NCI-H82 (cell line): Measurements from ENCODE around the gene CARTPT.
A peak's percentile ranks its signal among the peaks of the same experiment; 100 is the strongest.

ENCODE experiments used
- DNase-seq: peaks from one replicate; lab custom pipeline; 2025; lab: John Stamatoyannopoulos, UW

The CARTPT gene

DNA sequence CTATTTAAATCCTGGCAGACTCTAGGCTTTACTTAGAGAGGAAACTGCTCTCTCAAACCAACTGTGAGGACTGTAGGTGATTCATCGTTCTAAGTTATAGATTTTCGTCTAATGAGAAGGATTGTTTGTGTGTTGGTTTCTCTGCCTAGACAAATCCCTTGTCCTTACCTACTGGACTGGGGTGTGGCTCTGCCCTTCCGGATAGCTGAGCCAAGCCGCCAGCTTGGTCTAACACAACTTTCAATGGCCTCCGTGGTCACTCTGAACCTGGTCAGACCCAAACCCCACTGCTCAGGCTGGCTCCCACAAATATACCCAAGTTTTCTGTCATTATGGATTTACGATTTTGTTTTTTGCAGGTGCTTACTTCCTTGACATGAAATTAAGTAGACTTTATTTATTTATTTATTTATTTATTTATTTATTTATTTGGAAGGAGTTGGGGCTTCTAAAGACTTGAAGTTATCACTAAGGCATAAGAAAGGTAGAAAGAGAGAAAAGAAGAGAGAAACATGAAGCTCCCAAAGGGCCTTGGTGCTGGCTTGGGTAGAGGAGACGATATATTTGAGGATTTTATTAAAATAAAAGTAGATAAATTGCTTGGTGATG, 19.0 kb downstream of the CARTPT start:
- no peak for DNase-seq

DNA sequence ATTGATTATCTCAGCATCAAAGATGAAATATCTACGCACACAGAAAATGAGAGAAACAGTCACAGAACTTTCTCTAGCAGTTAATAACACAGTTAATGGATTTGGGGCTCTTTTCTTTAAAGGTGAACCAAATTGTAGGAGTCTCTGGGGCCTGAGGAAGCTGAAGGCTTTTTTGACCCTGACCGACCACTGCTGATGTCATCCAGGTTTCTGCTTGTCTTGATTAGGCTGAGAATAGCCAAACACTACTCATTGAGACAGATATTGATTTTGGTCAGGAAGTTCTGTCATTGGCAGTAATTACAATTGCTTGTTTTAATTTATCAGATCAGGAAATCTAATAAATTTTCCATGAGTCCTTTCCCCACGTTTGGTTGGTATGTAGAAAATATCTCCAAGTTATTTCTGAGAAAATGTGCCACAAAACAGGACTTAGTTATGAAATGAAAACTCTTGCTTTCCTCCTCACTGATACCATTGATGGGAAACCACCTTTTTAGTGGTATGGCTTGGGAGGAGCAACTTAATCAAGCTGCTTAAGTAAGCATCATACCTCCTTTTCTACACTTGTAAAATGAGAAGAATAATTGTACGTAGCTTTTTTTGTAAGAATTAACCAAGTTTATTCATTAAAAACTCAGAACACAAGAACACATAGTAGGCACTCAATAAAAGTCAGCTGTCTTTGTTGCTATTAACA, 19.7 kb downstream of the CARTPT start:
- no peak for DNase-seq

DNA sequence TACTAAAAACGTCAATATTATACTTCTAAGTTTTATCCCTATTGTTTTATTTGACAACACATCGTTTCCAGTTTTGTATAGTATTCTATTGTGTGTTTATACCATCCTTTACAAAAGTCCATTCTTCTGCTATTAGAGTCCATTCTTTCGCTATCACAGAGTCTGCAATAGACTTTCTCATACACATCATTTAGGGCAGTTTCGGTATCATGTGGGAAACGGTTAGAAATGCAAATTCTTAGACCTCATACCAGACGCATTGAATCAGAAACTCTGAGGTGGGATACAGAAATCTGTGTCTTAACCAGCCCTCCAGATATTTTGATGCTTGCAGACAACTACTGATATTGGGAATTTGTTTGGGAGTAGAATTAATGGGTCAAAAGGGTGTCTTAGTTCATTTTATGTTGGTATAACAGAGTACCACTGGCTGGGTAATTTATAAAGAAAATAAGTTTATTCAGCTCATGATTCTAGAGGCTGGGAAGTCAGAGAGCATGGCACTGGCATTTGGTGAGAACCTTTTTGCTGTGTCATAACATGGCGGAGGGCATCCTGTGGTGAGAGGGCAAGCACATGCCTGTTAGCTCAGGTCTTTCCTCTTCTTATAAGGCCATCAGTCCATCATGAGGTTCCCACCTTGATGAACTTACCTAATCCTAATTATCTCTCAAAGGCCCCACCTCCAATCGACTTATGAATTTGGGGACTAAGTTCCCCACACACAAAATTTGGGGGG, 21.1 kb downstream of the CARTPT start:
- no peak for DNase-seq

DNA sequence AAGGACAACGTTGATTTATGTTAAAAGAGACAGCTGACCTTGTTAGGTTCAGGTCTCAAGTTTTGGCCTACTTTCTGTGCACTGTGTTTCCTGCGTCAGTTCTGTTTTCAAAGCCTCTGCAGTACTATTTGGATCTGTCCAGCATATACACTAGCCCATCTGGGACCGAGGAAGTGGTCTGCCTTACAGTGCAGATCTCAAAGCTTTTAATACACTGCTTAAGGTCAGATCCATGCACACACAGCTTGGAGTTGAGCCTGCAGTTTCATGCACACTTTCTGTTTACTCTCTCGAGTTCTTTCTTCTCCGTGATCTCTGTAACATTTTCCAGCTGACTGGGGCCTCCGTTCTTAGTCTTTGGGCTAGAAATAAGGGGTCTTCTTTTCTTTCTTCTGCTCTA, 24.1 kb downstream of the CARTPT start:
- DNase-seq: no peak

DNA sequence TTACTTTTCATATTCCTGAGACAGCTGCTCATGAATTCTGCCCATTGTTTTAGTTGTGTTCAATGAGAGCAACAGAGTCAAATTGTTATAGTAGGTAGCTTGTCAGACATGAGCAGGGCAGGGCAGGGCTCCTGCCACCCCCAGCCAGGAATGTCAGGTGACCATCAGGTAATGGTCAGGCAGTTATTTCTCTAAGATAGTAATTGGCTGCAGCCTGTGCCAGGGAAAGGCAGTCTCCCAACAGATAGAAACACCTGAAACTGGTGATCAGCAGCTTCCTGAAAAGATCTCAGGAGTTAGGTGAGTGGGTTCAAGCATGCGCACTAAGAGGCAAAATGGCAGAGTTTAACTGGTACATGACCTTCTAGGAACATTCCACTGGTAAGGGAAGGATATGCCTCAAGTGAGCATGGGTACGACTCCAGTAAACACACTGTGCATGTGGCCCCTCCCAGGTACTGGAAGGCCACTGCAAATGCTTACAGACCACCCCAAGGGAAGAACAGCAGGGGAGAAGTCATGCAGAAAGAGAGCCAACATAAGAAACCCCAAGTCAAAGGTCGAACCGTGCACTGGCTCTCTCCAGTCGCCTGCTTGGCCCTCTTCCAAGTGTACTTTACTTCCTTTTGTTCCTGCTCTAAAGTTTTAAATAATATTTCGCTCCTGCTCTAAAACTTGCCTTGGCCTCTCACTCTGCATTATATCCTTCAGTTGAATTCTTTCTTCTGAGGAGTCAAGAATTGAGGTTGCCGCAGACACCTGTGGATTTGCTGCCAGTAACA, 25.1 kb downstream of the CARTPT start:
- no peak for DNase-seq

DNA sequence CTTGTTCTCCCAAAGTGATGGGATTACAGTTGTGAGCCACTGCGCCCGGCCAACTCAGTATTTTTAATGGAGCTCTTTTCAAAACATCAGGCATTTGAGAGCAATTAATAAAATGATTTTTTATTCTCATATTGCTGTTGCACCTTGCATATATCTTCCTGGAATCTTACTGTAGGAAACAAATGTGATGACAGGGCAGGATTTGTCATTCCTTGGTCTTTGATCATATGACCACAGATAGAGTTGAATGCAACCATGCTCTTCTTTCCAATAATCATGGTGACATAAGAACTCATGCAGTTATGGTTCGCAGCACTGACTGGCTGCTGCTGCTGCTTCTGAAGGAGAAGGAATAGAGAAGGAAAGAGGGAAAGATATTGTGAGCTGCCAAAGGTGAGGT, 28.1 kb downstream of the CARTPT start:
- DNase-seq: no peak

DNA sequence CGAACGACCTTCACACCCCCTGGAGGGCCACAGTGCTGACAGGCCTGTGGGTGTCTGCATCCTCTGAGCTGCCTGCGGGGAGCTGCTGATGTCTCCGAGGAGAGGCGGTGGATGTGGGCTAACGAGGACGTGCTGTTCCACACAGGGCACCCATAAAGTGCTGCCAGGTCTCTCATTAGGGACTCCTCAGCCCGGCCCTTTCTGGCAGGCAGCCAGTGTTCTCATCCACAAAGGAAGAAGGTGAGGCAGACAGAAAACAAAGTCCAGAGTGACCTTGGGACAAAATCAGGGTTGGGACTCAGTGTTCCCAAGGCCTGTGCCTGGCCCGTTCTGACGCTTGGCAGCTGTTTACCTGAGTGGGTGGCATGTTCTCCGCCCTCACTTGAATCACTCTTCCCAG, 29.3 kb downstream of the CARTPT start:
- DNase-seq: no peak

DNA sequence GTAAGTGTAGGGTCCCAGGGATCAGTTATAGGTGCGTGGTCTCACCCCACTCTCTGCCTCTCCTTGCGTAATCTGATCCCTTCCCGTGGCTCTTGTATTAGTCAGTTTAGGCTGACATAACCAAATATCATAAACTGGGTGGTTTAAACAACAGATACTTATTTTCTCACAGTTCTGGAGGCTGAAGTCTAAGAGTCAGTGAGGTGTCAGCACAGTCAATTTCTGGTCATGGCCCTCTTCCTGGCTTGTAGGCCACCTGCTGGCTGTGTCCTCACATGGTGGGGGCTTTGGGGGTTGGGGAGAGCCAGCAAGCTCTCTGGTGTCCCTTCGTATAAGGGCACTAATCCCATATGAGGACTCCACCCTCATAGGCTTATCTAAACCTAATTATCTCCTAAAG, 32.3 kb downstream of the CARTPT start:
- DNase-seq: peak; percentile 56

DNA sequence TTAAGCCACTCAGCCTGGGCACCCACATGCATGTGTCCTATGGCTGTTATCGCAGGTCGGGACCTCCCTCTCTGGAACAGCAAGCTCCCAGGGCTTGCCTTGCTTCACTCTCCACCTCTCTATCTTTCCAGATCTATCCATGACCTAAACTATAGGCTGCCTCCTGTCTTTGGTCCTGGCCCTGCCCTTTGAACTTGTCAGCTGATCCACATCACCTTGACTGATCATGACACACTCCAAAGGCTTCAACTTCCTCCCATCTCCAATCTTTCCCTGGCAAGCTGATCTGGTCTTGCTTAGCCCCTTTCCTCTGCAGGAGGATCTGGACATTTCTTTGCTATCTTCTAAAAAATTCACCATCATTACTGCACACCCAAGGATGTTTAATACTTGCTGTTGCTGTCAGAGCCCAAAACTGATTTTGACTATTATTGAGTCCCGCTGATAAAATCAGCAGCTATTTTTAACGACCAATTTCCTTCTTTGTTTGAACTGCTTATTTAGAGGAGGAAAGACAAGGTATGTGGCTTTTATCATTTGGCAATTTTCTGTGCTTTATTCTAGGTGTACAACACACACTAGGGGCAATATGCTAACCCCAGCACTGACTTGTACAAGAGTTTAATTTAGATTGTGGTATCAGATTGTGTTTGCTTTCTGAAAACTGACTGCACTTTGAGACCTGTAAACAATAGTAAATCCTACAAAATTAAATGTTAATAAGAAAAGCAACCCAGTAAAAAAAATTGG, 33.5 kb downstream of the CARTPT start:
- DNase-seq: no peak

DNA sequence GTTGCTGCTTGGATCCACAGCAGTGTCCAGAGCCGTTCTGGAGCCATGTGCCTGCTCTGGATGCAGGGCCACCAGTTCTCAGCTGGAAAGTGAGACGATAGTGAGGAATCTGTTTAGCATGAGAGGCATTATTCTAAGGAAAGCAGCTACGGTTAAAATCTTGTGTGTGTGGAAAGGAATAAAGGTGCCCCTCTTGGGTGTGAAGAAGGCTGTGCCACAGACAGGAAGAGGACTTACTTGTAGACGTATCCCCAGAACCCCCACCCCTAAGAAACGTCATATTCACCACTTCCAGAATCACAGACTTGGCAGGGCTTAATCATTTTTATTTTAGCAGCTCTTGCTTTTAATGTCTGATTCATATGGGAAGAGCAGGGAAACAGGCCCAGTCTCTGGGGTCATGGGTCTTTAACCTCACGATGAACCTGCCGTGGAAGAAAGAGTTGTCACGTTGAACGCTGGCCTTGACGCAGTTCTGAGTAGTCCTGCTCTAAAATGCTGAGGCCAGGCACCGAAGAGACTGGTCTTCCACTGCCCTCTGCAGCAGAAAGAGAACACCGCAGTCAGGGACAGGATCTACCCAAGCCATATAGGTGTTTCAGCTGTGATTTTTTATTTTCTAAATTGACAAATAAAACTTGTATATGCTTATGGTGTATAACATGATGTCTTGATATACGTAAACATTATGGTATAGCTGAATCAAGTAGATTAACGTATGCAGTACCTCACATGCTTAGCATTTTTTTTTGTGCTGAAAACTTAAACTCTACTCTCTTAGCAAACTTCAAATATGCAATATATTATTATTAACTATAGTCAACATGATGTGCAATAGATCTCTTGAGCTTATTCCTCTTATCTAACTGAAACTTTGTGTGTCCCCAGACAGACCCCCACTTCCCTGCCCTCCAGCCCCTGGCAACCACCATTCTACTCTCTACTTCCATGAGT, 38.8 kb downstream of the CARTPT start:
- peak; percentile 69 for DNase-seq

DNA sequence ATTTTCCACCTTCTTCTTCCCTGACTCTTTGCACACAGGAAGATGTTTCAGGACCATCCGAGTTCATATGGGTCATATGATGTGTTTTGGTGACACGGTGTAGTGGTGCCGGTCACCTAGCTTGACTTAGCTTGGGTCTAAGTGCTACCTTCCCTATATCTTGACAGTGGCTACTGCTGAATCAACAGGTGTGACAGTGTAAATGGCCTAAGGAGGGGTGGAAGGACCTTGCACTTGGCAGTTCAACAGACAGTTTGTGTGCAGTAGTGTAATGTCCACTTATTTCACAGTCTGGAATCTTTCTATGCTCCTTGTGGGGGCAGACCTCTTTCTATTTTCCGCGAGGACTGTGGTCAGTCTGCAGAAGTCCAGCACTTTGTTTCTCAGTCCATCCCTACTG, 43.8 kb downstream of the CARTPT start:
- DNase-seq: no peak

DNA sequence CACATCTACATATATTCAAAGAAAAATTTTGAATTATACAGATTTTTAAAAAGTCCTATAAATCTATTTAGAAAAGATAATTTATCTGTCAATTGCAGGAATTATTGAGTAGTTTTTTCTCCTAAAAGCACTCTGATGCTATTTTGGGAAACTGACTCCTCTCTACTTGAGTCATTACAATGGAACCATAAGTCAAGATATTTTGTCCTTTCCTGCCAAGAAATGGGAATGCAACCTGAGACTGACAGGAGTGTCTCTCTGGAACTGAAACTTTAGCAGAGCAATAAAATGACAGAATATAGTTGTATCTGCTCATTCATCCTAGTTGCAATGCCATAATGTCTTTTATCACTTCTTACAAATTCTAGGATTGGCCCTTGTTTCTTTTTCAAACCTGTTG, 48.6 kb downstream of the CARTPT start:
- DNase-seq: no peak

DNA sequence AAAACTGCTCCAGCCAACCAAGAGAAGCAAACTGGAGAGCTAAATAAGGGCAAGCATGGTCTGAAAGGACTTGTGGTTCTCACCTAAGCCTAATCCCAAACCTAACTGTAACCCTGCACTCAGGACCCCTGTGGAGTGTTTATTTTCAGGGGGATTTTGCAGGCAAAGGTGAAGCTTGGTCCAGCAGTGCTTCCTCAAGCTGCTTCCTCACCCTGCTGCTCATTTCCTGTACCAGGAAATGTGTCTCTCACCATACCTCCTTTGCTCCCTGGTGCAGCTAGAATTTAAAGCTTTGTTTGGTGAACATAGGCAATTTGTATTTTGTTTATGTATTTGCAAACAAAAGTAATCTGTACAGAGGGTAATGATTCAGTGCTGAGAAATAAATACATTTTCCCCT, 50.2 kb downstream of the CARTPT start:
- no peak for DNase-seq

DNA sequence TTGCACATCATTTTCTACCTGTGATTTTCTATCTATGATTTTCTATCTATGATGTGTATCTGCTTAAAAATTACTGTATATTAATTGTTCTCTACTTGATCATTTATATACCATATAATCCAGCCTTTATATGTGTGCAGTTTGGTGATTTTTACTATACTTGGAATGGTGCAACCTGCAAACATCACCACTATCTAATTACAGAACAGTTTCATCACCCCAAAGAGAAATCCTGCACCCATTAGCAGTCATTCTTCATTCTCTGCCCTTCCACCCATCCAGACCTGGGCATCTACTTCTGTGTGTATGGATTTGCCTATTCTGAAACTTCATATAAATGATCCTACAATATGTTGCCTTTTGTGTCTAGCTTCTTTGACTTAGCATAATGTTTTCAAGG, 51.3 kb downstream of the CARTPT start:
- no peak for DNase-seq
